ENCODE measurements around the gene DPEP3.

DNA sequence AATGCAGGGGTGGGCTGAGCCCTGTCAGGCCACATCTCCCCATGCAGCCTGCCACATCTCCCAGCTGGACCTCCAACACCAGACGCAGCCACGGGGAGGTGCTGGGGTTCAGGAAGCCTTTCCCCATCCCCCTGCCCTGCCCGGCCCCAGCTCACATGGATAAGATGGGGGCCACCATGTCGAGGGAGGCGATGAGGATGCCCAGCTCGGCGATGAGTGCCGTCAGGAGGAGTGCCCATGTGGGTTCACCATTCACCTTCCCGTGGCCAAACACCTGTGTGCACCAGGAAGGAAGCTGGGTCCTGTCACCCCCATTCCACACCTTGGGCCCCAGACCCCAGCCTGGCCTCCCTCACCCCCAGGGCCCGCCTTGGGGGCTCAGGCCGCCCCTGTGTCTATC, 30.7 kb downstream of the DPEP3 start:
- TF ChIP-seq CTCF (IDR thresholded peaks at IDR 0.05) (no peak), POLR2A (IDR thresholded peaks at IDR 0.05) (no peak), EP300 (IDR thresholded peaks at IDR 0.05) (no peak), POLR2AphosphoS5 (IDR thresholded peaks at IDR 0.05) (no peak)

Measured in sigmoid colon (tissue), 4 donors.